Measurements from ENCODE around the gene UBC.
"Not testable (repeated sequence)": the region's sequence is repeated elsewhere in the genome, so short reads cannot be mapped to it uniquely, and the experiment has no call there.

UBC gene

DNA sequence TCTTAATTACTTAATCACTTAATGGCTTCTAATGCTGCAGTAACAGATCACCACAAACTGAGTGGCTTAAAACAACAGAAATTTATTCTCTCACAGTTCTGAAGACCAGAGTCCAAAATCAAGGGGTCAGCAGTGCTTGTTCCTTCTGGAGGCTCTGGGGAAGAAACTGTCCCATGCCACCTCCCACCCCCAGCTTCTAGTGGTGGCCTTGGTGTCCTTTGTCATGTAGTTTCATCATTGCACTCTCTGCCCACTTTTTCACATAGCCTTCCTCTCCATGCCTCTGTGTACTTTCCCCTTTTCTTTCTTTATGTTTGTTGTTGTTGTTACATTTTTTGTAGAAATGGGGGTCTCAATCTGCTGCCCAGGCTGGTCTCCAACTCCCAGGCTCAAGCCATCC is 16.1 kb upstream of the UBC start:
- Histone ChIP-seq H3K4me3 (ENCODE audit: low read length in 2 of 2) (no peak overlapping the region), H3K36me3 (ENCODE audit: control insufficient read depth in 2 of 2, insufficient read depth in 2 of 2, low read length in 2 of 2) (no peaks in the 10 kb centered on the region), H3K9ac (ENCODE audit: low read length in 2 of 2) (no peak overlapping the region), H3K27me3 (ENCODE audit: control insufficient read depth in 1 of 2, insufficient read depth in 2 of 2, low read length in 2 of 2) (no peaks in the 10 kb centered on the region), H3K9me3 (ENCODE audit: control insufficient read depth in 2 of 2, low read length in 2 of 2) (no peaks in the 10 kb centered on the region), H3K4me1 (ENCODE audit: control insufficient read depth, insufficient read depth, low read length) (peaks cover 6% of the 10 kb centered on the region), H3K27ac (ENCODE audit: low read length) (no peak overlapping the region)

DNA sequence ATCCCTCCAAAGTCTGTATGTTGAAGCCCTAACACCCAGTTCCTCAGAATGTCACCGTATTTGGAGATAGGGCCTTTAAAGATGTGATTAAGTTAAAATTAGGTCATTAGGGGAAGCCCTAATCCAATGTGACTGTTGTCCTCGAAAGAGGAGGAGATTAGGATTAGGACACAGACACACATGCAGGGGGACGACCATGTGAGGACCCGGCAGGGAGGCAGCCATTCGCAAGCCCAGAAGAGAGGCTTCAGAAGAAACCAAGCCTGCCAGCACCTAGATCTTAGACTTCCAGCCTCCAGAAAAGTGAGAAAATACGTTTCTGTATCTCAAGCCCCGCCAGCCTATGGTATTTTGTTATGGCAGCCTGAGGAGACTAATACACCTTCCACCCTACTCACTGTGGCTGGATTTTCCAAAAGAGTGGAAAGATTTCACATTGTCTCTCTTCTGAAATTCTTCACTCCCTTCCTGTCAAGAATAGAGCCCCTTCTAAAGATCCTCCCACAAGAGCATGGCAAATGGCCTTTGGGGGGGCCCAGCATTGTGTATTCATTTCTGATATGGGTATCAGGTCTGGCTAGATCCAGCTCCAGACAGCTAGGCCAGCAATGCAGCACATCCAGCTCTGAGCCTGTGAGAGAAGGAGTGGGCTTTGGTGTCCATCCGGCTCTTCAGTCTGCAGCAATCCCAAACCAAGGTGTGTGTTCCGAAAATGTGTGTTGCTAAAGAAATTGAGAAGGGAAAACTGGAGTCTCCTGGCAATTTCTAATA is 15.4 kb upstream of the UBC start:
- Histone ChIP-seq H3K27me3 (ENCODE audit: control insufficient read depth in 1 of 2, insufficient read depth in 2 of 2, low read length in 2 of 2) (no peaks in the 10 kb centered on the region), H3K4me3 (ENCODE audit: low read length in 2 of 2) (no peak overlapping the region), H3K36me3 (ENCODE audit: control insufficient read depth in 2 of 2, insufficient read depth in 2 of 2, low read length in 2 of 2) (no peaks in the 10 kb centered on the region), H3K4me1 (ENCODE audit: control insufficient read depth, insufficient read depth, low read length) (peaks cover 9% of the 10 kb centered on the region), H3K27ac (ENCODE audit: low read length) (no peak overlapping the region), H3K9me3 (ENCODE audit: control insufficient read depth in 2 of 2, low read length in 2 of 2) (no peaks in the 10 kb centered on the region), H3K9ac (ENCODE audit: low read length in 2 of 2) (no peak overlapping the region)

DNA sequence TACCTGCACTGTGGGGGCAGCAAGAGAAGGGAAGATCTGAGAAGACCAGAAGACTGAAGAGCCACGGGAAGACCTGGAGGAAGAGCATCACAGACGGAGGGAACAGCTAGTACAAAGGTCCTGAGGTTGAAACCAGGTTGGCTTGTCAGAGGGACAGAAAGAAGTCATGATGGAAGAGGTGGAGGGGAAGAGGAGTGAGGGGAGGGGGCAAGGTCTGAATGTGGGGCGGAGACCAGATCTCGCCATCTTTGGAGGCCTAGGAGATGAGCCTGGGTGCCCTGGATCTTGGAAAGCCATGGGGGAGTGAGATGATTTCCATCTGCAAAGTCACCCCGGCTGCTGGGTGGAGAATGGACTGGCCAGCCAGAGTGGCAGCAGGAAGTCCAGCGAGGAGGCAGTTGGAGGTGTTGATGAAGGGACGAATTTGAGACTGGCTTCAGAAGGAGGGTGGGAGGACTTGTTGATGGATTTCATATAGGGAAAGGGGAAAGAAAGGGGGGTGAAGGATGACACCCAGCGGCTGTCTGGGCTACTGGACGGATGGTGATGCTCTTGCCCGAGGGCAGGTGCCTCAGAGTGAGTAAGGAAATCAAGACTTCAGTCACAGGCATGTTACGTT is 14.6 kb upstream of the UBC start:
- Histone ChIP-seq H3K36me3 (ENCODE audit: control insufficient read depth in 2 of 2, insufficient read depth in 2 of 2, low read length in 2 of 2) (no peaks in the 10 kb centered on the region), H3K9ac (ENCODE audit: low read length in 2 of 2) (no peak overlapping the region), H3K9me3 (ENCODE audit: control insufficient read depth in 2 of 2, low read length in 2 of 2) (no peaks in the 10 kb centered on the region), H3K27ac (ENCODE audit: low read length) (peak overlapping the region; percentile 95), H3K27me3 (ENCODE audit: control insufficient read depth in 1 of 2, insufficient read depth in 2 of 2, low read length in 2 of 2) (no peaks in the 10 kb centered on the region), H3K4me3 (ENCODE audit: low read length in 2 of 2) (peak overlapping the region in 1 of 2 donors; percentile 95), H3K4me1 (ENCODE audit: control insufficient read depth, insufficient read depth, low read length) (peaks cover 9% of the 10 kb centered on the region)

DNA sequence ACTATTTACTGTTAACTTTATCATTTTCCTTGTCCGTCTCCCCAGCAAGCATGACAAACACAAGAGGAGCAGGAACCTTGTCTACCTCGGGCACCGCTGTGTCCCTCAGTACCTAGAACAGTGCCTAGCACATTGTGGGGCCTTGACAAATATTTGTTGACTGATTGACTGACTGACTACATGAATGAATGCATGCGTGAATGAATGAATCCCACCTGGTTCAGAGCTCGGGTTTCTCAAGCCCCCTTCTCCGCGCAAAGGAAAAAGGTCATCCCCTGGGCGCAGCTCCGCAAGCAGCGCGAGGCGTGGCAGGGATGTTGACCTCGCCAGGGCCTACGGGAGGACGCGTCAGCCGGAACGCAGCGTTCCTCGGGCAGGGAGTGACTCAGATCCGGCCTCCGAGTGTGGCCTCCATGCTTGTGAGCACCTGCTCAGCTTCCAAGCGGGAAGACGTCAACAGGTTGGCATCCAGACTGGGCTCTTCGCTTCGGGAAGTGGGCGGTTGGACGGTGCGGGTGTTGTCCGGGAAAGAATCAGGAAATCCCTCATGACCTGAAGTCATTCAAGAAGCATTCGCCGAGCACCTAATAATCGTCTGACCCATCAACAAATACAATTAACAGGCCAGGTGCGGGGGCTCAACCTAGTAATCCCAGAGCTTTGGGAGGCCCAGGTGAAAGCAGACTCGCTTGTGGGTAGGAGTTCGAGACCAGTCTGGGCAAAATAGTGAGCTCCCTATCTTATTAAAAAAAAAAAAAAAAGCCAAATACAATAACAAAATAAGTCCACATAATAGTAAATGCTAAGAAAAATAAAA is 13.9 kb upstream of the UBC start:
- H3K9me3 ChIP-seq (ENCODE audit: control insufficient read depth in 2 of 2, low read length in 2 of 2) = no peaks in the 10 kb centered on the region
- H3K27ac ChIP-seq (ENCODE audit: low read length) = peak overlapping the region; percentile 95
- H3K27me3 ChIP-seq (ENCODE audit: control insufficient read depth in 1 of 2, insufficient read depth in 2 of 2, low read length in 2 of 2) = no peaks in the 10 kb centered on the region
- peak overlapping the region; percentile 80 to 98 for H3K9ac ChIP-seq (ENCODE audit: low read length in 2 of 2)
- H3K36me3 ChIP-seq (ENCODE audit: control insufficient read depth in 2 of 2, insufficient read depth in 2 of 2, low read length in 2 of 2) = no peaks in the 10 kb centered on the region
- H3K4me1 ChIP-seq (ENCODE audit: control insufficient read depth, insufficient read depth, low read length) = peaks cover 9% of the 10 kb centered on the region
- H3K4me3 ChIP-seq (ENCODE audit: low read length in 2 of 2) = peak overlapping the region; percentile 94 to 95

DNA sequence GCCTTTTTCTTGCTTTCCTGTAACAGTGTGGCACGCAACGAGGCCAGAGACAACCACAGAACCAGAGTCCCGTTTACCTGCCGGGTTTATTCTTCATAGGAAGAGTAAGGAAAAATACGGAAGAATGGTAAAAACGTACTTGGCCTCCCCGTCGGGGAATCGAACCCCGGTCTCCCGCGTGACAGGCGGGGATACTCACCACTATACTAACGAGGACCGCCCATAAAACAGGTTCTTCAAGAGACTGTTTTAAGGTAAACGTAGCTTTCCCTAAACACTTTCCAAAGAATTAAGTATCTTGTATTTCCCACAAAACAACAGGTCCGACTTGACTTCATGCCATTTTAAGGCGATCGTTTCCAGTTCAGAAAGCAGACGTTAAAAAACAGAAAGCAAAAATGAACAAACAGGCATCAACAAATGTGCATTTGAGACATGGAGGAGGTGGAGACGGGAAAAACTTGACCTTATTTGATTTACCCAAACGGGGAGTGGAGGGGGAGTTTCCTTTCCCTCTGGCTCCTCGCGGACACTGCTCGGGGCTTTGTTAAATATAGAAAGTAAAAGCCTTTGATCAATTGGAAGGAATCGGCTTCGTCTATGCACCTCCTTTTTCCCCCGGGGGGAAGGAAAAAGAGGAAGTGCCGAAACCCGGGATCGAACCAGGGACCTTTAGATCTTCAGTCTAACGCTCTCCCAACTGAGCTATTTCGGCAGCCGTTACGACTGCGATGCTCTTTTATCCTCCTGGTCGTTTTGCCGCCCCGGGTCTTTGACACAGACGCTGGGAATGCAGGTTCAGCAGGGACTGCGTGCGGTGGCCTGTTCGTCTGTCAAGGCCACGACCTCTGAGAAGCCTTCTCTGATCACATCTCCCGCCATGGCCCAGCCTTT is 13.0 kb upstream of the UBC start:
- Histone ChIP-seq H3K36me3 (ENCODE audit: control insufficient read depth in 2 of 2, insufficient read depth in 2 of 2, low read length in 2 of 2) (no peaks in the 10 kb centered on the region), H3K9me3 (ENCODE audit: control insufficient read depth in 2 of 2, low read length in 2 of 2) (no peaks in the 10 kb centered on the region), H3K4me3 (ENCODE audit: low read length in 2 of 2) (peak overlapping the region; percentile 94 to 95), H3K27ac (ENCODE audit: low read length) (peak overlapping the region; percentile 95), H3K9ac (ENCODE audit: low read length in 2 of 2) (peak overlapping the region; percentile 80 to 98), H3K27me3 (ENCODE audit: control insufficient read depth in 1 of 2, insufficient read depth in 2 of 2, low read length in 2 of 2) (no peaks in the 10 kb centered on the region), H3K4me1 (ENCODE audit: control insufficient read depth, insufficient read depth, low read length) (peaks cover 9% of the 10 kb centered on the region)

DNA sequence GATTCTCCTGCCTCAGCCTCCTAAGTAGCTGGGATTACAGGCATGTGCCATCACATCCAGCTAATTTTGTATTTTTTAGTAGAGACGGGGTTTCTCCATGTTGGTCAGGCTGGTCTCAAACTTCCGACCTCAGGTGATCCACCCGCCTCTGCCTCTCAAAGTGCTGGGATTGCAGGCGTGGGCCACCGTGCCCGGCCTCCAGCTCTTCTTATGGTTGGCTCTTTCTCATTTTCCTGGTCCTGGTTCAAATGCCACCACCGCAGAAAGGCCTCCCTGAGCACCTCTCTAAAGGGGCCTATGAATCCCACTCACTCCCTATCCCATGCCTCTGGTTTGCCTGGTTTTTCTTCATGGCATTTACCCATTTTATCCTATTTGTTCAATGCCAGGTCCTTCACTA is 11.3 kb upstream of the UBC start:
- H3K27ac ChIP-seq (ENCODE audit: low read length); H3K36me3 ChIP-seq (ENCODE audit: control insufficient read depth in 2 of 2, insufficient read depth in 2 of 2, low read length in 2 of 2); H3K4me3 ChIP-seq (ENCODE audit: low read length in 2 of 2); H3K9me3 ChIP-seq (ENCODE audit: control insufficient read depth in 2 of 2, low read length in 2 of 2); H3K9ac ChIP-seq (ENCODE audit: low read length in 2 of 2); H3K27me3 ChIP-seq (ENCODE audit: control insufficient read depth in 1 of 2, insufficient read depth in 2 of 2, low read length in 2 of 2): not testable (repeated sequence)
- H3K4me1 ChIP-seq (ENCODE audit: control insufficient read depth, insufficient read depth, low read length) = peaks cover 15% of the 10 kb centered on the region

DNA sequence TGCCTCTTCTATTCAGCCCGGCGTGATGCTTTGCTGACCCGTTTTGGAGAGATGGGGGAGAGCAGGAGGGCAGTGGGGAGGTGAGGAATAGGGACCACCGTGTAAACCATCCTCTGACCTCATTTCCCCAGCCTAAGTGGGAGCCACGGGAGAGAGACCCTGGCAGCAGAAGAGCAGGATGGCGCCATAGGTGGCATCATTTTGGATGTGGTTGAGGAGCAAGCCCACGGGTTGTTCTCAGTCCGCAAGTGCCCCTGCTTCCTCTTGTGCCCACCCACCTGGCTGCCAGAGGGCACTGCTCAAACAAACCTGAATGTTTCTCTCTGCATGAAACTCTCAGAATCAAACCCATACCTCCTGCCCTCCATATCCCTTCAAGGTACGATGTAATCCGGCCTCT is 10.7 kb upstream of the UBC start:
- peaks cover 15% of the 10 kb centered on the region for H3K4me1 ChIP-seq (ENCODE audit: control insufficient read depth, insufficient read depth, low read length)
- H3K9ac ChIP-seq (ENCODE audit: low read length in 2 of 2) = no peak overlapping the region
- no peaks in the 10 kb centered on the region for H3K36me3 ChIP-seq (ENCODE audit: control insufficient read depth in 2 of 2, insufficient read depth in 2 of 2, low read length in 2 of 2)
- H3K9me3 ChIP-seq (ENCODE audit: control insufficient read depth in 2 of 2, low read length in 2 of 2) = no peaks in the 10 kb centered on the region
- H3K27ac ChIP-seq (ENCODE audit: low read length) = no peak overlapping the region
- no peaks in the 10 kb centered on the region for H3K27me3 ChIP-seq (ENCODE audit: control insufficient read depth in 1 of 2, insufficient read depth in 2 of 2, low read length in 2 of 2)
- no peak overlapping the region for H3K4me3 ChIP-seq (ENCODE audit: low read length in 2 of 2)

DNA sequence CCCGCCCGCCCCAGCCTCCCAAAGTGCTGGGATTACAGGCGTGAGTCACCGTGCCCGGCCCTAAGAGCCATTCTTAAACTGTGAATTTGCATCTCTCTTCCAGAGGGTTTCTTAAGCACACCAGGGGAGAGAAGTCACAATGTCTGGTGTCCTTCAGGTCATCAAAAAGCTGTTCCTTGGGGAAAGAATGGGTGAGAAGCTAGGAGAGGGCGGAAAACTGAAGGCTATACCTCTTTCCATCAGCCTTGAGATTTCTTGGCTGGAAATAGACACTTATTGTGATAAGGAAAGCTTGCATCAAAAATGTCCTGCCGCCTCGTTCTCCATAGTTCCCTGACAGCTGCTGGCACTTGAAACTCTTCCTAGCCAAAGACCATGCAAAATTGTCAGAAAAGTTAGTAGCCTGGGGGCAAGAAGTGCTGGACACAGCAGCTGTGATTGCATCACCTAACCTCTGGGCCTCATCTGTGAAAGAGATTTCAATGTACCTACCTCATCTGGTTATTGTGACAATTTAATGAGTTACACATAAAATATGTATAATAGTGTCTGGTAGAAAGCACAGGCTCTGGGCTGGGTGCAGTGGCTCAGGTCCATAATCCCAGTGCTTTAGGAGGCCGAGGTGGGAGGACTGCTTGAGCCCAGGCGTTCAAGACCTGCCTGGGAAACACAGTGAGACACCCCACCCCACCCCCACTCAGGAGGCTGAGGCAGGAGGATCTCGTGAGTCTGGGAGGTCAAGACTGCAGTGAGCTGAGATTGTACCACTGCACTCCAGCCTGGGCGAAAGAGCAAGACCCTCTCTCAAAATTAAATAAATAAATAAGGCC is 9.7 kb upstream of the UBC start:
- Histone ChIP-seq H3K9me3 (ENCODE audit: control insufficient read depth in 2 of 2, low read length in 2 of 2) (no peaks in the 10 kb centered on the region), H3K4me3 (ENCODE audit: low read length in 2 of 2) (no peak overlapping the region), H3K27me3 (ENCODE audit: control insufficient read depth in 1 of 2, insufficient read depth in 2 of 2, low read length in 2 of 2) (no peaks in the 10 kb centered on the region), H3K36me3 (ENCODE audit: control insufficient read depth in 2 of 2, insufficient read depth in 2 of 2, low read length in 2 of 2) (no peaks in the 10 kb centered on the region), H3K4me1 (ENCODE audit: control insufficient read depth, insufficient read depth, low read length) (peaks cover 18% of the 10 kb centered on the region), H3K9ac (ENCODE audit: low read length in 2 of 2) (no peak overlapping the region), H3K27ac (ENCODE audit: low read length) (no peak overlapping the region)

DNA sequence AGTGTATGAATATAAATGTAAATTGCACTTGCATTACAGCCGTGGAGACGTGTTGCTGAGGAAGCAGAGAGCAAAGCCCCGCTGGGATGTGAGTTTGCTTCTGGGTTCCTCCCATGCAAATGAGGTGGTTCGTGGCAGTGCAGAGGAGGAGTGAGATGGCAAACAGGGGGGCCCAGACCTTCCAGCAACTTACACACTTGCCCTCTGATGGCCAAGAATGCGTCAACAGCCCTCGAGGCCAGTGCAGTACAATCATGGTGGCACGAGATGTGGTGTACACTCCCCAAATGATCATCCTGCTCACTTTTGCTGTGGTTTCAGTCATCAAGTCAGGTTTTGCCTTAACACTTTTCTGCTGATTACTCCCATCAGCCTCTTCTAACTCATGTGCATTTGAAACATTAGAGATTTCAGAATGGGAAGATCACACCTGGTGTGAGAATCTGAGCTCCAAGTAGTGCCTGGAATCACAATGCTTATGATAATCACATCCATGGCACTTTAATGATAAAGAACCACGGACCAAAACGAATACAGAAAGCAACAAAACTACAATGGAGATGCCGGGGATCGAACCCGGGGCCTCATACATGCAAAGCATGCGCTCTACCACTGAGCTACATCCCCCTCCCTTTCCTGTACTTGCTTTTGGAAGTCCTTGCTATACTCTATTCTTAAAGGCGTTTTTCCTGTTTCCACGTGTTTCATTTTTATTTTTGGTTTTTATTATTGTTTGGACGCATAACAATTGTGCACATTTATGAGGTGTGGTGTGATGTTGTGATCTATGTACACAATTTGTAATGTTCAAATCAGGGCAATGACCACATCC is 7.0 kb upstream of the UBC start:
- H3K36me3 ChIP-seq (ENCODE audit: control insufficient read depth in 2 of 2, insufficient read depth in 2 of 2, low read length in 2 of 2) = no peaks in the 10 kb centered on the region
- peak overlapping the region; percentile 29 to 57 for H3K4me3 ChIP-seq (ENCODE audit: low read length in 2 of 2)
- H3K9me3 ChIP-seq (ENCODE audit: control insufficient read depth in 2 of 2, low read length in 2 of 2) = no peaks in the 10 kb centered on the region
- H3K4me1 ChIP-seq (ENCODE audit: control insufficient read depth, insufficient read depth, low read length) = peaks cover 31% of the 10 kb centered on the region
- peak overlapping the region; percentile 67 for H3K27ac ChIP-seq (ENCODE audit: low read length)
- no peaks in the 10 kb centered on the region for H3K27me3 ChIP-seq (ENCODE audit: control insufficient read depth in 1 of 2, insufficient read depth in 2 of 2, low read length in 2 of 2)
- H3K9ac ChIP-seq (ENCODE audit: low read length in 2 of 2) = peak overlapping the region; percentile 30 to 46

Measured in stomach smooth muscle (tissue), 2 donors.